AG08395 (cell line): ENCODE results near the gene DOP1A.

ENCODE experiments used
- DNase-seq: peaks from one replicate; pipeline ENCODE4 v3.0.0; 2012; ENCODE audit warnings: mixed read lengths, low spot score

DOP1A gene

DNA sequence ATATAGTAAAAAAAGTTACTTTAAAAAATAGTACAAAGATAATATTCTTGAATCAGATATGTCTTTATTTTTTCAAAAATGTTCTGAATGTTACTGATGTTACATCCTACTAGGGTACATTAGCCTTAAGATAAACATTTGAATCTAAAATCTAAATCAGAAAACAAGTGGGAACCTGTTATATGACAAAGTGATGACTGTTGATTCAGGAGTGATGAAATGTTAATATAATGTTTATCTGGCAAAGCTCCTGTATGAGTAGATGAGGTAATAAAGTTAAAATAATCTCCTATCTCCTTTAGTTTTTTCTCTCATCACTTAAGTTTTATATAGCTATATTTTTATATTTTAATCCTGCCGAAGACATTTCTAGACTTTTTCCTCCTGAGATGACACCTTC is 4.2 kb downstream of the DOP1A start:
- DNase-seq: no peak

DNA sequence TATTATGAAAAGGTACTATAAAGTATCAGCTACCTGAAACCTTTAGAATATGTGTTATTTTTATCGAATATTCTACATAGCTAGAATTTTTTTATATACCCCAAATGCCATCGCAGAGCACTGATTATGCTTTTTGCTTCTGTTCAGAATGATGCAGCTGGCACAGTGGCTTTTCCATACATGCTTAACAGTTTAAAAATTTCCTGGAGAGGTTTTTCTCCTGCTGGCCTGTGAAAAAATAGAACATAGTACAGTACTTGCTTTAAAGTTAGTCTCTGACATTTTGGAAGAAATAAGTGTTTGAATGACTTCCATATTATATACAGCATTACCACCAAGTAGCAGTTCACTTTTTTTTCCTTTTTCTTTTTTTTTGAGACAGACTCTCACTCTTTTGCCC is 5.3 kb downstream of the DOP1A start:
- DNase-seq: no peak

DNA sequence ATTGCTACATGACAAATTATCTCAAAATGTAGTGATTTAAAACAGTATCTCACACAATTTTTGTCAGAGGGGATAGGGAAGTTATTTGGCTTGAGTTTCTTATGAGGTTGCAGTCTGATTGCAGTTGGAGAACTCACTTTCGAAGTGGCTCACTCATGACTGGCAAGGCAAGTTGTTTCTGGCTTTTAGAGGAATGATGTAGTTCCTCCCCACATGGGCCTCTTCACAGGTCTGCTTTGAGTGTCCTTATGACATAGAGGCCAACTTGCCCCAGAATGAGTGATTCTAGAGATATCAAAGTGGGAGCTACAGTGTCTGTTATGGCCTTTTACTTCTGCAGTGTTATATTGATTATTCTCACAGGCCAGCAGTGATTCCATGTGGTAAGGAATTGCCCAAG is 6.1 kb downstream of the DOP1A start:
- DNase-seq: no peak

DNA sequence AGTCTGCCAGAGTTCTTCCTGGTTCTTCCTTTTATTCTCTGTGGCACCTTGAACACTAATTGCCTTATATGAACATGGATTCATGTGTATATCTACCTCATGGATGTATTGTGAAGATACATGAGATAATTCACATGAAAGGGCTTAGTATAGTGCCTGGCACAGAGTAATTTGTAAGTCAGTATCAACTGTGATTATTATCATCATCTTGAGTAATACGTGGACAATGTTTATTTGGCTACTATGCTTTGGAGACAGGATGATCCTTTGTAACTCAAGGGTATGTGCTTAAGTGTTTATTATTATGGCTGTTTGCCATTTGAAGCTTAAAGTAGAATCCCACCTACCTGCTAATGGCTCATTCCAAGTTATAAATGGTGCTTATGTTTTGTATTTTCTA is 16.0 kb downstream of the DOP1A start:
- no peak for DNase-seq

DNA sequence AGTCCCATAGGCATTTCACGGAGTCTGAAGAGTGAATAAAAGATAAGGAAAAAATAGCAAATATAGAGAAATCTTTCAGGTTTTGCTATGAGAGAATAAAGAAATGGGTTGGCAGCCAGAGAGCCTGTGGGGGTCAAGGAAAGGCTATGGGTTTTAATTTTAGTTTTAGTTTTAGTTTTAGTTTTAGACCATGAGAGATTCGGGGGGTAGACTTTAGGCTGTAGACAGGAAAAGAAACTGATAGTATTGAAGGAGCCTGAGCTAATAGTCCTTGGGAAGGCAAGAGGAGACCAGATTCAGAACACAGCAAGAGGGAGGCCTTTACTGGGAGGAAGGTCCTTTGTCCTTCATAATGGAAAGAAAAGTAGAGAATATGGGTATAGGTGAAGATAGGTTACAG is 19.3 kb downstream of the DOP1A start:
- DNase-seq: no peak

DNA sequence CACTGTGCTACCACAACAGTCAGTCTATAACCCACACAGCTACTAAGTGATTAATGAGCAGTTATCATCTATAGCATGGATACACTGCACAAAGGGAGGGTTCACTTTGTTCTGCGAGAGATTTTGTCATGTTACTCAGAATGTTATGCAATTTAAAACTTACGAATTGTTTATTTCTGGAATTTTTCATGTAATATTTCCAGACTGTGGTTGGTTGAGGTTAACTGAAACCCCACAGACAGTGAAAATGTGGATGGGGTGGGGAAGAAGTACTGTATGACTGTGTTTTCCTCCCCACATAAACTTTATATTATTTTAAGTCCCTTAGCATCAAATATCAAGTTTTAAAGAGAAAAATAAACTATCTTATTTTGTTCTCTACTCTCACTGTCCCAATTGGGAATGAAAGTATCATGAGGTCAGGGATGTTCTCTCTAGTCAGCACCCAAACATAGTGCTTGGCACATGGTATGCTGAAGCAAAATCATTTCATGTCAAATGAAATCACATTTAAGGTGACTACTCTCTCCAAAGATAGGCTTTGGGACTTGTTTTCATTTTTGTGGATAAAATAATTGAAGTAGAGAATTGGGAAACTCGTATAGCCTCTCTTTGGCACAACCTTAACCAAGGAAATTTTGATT is 25.4 kb downstream of the DOP1A start:
- DNase-seq: peak; percentile 14

DNA sequence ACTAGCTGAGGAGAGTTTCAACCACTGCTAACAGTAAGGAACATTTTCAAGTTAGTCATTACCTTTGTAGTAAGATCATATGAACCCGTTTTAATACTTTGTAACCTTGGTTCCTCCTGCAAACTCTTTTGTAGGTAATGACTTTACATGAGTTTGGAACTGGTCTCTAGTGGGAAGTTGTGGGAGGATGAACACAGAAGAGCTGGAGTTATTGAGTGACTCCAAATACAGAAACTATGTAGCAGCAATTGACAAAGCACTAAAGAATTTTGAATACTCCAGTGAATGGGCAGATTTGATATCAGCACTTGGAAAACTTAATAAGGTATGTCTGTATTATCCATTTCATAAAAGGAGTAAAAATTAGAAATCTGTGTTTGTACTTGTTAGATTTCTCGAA is 29.3 kb downstream of the DOP1A start:
- peak; percentile 10 for DNase-seq

DNA sequence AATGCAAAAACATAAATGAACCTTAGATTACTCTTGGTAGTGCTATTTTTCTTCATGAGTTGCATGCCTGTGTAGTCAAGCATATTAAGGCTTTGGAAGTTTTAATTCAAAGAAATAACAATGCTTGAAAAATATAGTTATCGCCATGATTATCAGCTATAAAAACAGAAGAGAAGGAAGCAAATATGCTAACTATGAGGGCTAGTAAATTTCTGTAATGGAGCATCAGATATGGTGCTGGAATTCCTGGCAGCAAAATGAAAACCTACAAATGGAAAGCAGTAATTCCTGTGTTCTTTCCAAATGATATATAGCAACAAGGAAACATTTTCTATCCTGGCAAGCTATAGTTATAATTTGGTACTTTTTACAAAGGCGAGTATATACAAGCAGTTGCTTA is 29.7 kb downstream of the DOP1A start:
- DNase-seq: no peak

DNA sequence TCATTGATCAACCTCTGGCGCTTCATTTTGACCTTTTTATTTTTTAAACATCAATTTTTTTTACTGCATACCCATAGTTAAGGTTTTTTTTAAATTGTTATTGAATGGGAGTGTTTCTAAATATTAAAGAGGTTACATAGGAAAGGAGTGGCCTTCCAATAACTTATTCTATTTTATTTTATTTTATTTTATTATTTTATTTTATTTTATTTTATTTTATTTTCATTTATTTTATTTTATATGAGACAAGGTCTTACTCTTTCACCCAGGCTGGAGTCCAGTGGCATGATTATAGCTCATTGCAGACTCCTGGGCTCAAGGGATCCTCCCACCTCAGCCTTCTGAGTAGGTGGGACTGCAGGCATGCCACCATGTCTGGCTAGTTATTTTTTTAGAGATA is 30.2 kb downstream of the DOP1A start:
- no peak for DNase-seq

DNA sequence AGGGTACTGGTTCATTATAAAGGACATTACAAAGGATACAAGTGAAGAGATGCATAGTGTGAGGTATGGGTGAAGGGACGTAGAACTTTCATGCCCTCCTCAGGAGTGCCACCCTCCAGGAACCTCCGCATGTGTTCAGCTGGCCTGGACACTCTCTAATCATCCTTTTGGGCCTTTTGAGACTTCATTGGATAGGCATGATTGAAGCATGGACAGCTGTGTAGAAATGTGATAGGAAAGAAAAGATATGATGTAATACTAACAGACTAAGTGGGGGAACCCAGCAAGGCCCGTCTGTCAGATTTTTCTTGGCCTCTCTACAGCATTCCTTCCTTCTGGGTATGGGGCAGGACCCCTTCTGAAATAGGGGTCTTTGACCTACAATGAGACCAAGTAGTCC is 31.1 kb downstream of the DOP1A start:
- no peak for DNase-seq

DNA sequence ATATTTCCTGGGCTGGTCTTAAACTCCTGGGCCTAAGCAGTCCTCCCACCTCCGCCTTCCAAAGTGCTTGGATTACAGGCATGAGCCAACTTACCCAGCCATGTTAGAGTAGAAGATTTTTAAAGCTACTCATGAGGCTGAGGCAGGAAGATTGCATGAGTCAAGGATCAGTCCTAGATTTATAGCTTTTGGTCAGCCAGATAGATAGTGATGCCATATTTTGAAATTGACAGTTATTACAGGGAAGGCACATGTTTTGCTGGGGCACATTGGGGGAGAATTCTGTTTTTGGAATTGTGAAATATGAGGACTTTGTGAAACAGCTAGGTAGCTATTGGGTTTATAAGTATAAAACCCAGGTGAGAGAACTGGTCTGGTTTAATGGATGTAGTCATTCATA is 40.9 kb downstream of the DOP1A start:
- no peak for DNase-seq

DNA sequence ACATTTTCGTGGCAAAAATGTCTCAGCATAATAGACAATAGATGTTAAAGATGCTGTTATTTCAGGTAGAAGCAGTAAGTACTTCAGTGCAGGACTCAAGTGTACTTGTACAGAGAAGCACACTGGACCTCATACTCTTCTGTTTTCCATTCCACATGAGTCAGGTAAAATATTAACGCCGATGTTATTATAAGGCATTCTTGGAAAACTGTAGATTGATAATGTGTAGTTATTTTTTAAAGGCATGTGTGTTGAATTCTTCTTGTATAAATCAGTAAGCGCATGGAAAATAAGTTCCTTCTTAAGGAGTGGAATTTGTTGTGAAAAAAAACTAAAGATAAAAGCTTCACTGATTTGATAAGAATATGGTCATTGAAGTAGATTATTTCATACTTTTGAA is 45.8 kb downstream of the DOP1A start:
- DNase-seq: no peak

DNA sequence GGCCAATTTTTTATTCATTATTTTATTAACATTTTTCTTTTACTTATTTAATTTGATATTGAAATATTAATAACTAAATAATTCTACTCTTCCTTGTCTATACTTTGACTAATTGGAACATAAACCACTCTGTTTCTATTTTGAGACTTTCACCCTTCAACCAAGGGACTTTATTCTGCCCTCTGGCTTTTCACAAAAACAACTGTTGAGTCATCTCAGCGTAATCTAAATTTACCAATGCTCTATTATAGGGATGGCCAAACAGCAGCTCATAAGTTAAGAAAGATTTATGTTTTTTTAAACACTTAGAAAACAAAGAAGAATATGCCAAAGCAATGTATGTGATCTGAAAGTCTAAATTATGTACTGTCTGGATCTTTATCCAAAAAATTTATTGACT is 46.7 kb downstream of the DOP1A start:
- DNase-seq: no peak

DNA sequence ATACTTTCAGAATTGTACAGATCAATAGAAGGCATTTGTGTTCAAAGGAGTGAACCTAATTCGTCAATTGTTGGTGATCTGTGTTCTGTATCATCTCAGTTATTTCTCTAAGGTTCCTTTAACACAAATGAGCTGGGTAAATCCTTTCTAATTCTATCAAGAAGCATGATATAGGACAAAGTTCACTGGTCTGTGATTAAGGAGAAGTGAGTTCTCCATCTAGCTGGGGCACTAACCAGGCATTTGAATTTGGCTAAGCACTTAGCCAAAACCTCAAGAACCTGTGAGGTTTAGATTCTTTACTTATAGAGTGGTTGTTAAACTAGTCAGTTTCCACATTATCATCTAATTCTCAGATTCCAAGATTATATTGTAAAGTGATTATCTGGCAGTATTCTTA is 50.3 kb downstream of the DOP1A start:
- DNase-seq: no peak

DNA sequence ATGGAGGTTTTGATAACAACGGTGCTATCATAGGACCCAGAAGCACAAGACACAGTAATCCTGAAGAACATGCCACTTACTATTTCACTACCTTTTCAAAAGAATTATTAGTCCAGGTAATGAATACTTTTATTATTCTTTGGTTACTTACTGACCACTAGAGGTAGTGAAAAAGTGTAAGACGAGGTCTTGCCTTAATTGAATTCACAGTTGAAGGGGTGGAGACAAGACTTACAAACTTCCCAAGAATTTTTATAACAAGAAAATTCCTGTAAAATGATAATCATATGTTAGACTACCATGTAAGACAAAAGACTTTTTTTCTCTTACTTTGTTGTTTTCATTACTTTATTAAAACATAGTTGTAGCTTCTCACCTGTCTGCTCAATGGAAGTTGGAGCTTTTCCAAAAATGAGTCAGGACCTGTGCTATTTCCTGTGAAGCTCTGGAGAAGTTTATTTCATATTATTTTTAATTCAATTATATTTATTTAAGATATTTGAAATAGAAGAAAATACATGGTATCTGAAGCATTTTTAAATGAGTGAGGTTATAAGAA is 52.4 kb downstream of the DOP1A start:
- DNase-seq: no peak

DNA sequence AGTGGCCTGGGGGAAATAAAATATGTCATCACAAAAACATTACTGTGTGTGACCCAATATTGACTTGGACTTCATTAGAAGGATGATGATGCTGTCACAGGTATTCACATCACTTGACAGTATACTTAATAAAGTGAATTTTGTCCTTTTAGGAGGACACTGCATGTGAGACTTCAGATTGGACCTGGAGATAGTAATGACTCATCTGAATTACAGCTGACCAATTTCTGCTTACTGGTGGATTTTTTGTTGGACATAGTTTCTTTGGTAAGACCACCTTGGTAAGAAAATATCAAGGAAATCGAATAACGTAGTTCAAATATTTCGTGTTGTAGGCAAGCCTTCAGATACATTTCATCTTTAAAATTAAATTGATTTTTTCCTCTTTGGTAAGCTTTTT is 57.1 kb downstream of the DOP1A start:
- no peak for DNase-seq

DNA sequence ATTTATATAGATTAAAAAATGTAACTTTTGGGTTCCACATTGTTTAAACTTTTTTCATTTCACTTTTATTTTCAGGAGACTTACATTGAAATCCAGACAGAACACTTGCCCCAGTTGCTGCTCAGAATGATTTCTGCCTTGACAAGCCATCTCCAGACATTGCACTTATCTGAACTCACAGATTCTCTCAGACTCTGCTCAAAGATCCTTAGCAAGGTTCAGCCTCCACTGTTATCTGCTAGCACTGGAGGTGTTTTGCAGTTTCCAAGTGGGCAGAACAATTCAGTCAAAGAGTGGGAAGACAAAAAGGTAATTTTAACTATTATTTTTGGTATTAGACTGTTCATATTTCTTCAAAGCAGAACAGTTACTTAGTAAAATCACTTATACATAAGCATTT is 58.0 kb downstream of the DOP1A start:
- DNase-seq: no peak

DNA sequence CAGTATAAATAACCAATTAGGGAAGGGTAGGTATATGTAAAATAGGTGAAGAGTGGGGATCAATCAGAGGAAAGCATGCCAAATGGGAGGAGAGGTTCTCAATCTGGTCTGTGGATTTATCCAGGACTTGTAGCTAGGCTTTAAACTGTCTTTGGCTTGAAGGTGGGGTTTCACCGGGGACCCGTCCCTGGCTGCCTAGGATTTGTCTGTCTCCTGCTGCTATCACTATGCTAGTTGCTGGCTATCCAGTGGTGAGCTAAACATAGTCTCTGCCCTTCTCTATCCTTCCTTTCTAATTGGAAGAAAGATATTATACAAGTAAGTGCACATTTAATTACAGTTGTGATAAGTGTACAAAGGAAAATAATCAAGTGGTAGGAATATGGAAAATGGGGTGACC is 58.8 kb downstream of the DOP1A start:
- no peak for DNase-seq

DNA sequence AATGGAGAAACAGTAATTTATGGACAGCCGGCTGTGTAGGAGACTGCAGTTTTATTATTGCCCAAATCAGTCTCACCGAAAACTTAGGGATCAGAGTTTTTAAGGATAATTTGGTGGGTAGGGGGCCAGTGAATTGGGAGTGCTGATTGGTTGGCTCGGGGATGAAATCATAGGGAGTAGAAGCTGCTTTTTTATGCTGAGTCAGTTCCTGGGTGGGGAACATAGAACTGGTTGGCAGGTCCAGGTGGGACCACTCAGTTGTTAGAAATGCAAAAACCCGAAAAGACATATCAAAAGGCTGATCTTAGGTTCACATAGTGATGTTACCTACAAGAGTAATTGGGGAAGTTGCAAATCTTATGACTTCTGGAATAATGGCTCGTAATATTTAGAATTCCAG is 59.3 kb downstream of the DOP1A start:
- DNase-seq: no peak

DNA sequence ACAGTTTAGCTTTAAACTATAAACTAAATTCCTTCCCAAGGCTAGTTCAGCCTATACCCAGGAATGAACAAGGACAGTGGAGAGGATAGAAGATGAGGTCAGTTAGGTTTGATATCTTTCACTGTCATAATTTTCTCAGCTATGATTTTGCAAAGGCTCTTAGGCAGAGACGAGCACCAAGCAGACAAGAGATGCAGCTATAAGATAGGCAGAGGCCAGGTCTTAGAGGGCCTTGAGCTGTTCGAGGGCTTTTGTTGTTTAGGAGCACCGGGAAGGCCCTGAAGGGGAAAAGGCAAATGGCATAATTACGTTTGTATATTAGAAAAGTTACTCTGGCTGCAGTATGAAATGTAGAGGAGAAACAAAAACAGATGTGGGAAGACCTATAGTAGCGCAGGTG is 59.8 kb downstream of the DOP1A start:
- no peak for DNase-seq

DNA sequence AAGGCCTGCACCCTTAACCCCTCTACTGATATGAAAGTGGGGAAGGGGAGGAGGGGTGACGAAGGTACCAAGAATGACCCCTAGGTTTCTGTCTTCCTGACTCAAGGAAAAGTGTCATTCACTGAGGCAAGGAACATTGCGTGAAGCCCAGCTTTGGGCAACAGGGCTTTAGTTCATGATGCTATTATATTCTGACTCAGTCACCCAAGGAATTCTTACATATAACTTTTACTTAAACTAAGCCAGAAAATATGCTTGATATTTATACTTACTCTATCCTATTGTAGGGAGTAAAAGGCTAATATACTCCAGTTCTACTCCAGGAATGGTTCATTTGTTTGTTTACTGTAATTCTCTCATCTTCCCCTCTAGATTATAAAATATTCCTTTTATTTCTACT is 60.5 kb downstream of the DOP1A start:
- DNase-seq: no peak

DNA sequence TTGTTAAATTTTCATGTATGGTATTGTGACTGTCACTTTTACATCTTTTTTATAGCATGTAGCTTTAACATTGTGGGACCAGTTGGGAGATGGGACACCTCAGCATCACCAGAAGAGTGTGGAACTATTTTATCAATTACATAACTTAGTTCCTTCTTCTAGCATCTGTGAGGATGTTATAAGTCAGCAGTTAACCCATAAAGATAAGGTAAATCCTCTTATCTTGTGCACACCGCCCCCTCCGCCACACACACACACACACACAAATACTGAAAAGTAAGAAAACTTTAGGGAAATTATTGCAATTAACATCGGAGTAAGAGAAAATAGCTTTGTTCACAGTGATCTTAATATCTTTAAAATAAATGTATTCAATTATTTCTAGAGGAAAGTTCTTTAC is 64.7 kb downstream of the DOP1A start:
- DNase-seq: no peak

DNA sequence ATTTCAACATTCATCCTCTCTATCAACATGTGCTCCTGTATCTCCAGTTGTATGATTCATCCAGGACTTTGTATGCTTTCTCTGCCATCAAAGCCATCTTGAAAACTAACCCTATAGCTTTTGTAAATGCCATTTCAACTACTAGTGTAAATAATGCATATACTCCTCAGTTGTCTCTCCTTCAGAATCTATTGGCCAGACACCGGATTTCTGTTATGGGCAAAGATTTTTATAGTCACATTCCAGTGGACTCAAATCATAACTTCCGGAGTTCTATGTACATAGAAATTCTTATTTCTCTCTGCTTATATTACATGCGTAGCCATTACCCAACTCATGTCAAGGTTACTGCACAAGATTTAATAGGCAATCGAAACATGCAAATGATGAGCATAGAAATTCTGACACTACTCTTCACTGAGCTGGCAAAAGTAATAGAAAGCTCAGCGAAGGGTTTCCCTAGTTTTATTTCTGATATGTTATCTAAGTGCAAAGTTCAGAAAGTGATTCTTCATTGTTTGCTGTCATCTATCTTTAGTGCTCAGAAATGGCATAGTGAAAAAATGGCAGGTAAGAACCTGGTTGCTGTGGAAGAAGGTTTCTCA is 70.7 kb downstream of the DOP1A start:
- no peak for DNase-seq

DNA sequence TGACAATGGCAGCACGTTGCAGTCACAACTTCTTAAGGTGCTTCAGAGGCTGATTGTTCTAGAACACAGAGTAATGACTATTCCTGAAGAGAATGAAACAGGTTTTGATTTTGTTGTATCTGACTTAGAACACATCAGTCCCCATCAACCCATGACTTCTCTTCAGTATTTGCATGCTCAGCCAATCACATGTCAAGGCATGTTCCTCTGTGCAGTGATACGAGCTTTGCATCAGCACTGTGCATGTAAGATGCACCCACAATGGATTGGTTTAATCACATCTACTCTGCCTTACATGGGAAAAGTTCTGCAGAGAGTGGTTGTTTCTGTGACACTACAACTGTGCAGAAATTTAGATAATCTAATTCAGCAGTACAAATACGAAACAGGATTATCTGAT is 71.3 kb downstream of the DOP1A start:
- no peak for DNase-seq
